OCI-LY1 (cell line): ENCODE measurements around the gene HUS1B.

Source experiments
- CTCF ChIP-seq: fragments of 200-600 bp; sonication (generic), shearing (Covaris generic); IDR thresholded peaks from 2 replicates; pipeline ENCODE4 v1.5.1; 2017; ENCODE audit warnings: mild to moderate bottlenecking, antibody characterized with exemption, low read length, moderate library complexity, mixed read lengths
- EZH2 ChIP-seq: fragments of 200-600 bp; sonication (generic), shearing (Covaris generic); IDR thresholded peaks from 2 replicates; pipeline ENCODE4 v1.8.0; 2017; ENCODE audit warnings: borderline replicate concordance, mixed run types, mild to moderate bottlenecking, antibody characterized with exemption, low read length, moderate library complexity, mixed read lengths

DNA sequence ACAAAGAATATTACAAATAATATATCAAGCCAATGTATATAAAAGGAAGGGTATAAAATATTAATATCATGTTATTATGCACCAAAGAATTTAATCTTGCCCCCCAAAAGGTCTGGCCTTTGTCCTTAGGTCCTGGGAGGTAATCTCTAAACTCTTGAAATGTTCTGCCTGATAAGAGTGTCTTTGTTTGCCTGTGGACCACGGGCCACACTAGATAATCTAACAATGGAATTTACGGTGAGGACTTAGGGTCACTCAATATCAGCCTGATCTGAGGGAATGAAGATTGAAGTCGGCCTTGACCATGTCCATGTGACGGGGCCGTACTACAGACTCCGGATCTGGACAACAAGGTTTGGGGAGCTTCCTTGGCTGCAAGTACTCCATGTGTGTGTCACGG, 42.9 kb downstream of the HUS1B start:
- TF ChIP-seq CTCF (no peak), EZH2 (no peak)
